NCI-H748 treated with DMSO at 0.1 percent for 48 hours (cell line): ENCODE measurements around the gene CD80.
"Not testable (repeated sequence)": the region's sequence is repeated elsewhere in the genome, so short reads cannot be mapped to it uniquely, and the experiment has no call there.

Source experiments
- DNase-seq: peaks from one replicate; lab custom pipeline; 2025; lab: John Stamatoyannopoulos, UW

The CD80 gene

GRCh38 chr3:119580067-119580760 lies 20.8 kb upstream of the CD80 start:
- DNase-seq, result no peak

GRCh38 chr3:119579366-119580066 lies 20.1 kb upstream of the CD80 start, which contains the start of gene ADPRH:
TSS of gene ADPRH (plus strand) at chr3:119579492. CDS start at chr3:119582170, 2,678 bp downstream.
- DNase-seq, result no peak

GRCh38 chr3:119575507-119575906 lies 16.1 kb upstream of the CD80 start:
- DNase-seq, result no peak

GRCh38 chr3:119571688-119572087 lies 12.3 kb upstream of the CD80 start:
- DNase-seq, result no peak

- DNase-seq, result no peak
These were observed 11.8 kb upstream of the CD80 start for GRCh38 chr3:119571230-119571629.

GRCh38 chr3:119570229-119570628 lies 10.8 kb upstream of the CD80 start:
- no peak for DNase-seq

GRCh38 chr3:119569156-119569555 lies 9.7 kb upstream of the CD80 start:
- DNase-seq, result no peak

GRCh38 chr3:119563334-119563733 lies 3.9 kb upstream of the CD80 start:
- DNase-seq, result not testable (repeated sequence)

GRCh38 chr3:119562307-119562961 lies 3.0 kb upstream of the CD80 start:
- DNase-seq, result no peak

GRCh38 chr3:119560160-119560559 lies 746 bp upstream of the CD80 start:
- no peak for DNase-seq

GRCh38 chr3:119558626-119559317 lies 642 bp downstream of the CD80 start:
- DNase-seq, result no peak

GRCh38 chr3:119557877-119558269 lies 1.5 kb downstream of the CD80 start:
- no peak for DNase-seq

GRCh38 chr3:119557192-119557876 lies 2.1 kb downstream of the CD80 start:
- no peak for DNase-seq

GRCh38 chr3:119555929-119556328 lies 3.5 kb downstream of the CD80 start:
- no peak for DNase-seq

GRCh38 chr3:119555309-119555735 lies 4.1 kb downstream of the CD80 start:
- no peak for DNase-seq

- DNase-seq, result no peak
These were observed 5.5 kb downstream of the CD80 start for GRCh38 chr3:119553823-119554415.

- DNase-seq, result not testable (repeated sequence)
These were observed 6.5 kb downstream of the CD80 start for GRCh38 chr3:119552928-119553327.

- DNase-seq, result no peak
These were observed 7.8 kb downstream of the CD80 start for GRCh38 chr3:119551598-119551997.

GRCh38 chr3:119550192-119550910 lies 9.1 kb downstream of the CD80 start:
- no peak for DNase-seq

GRCh38 chr3:119548341-119548740 lies 11.1 kb downstream of the CD80 start:
- DNase-seq, result no peak

- no peak for DNase-seq
These were observed 12.2 kb downstream of the CD80 start for GRCh38 chr3:119547227-119547626.
